CD14-positive monocyte (primary cell): Measurements from ENCODE around the gene CCDC116. TPM values are rescaled to one million over a fixed set of nuclear protein-coding genes. Genes with fewer than 3 reads are reported as not detected.

Source experiments
- DNase-seq, 3 donors: peaks; one replicate each; pipeline ENCODE4 v3.0.0-alpha.2; 2011 to 2022
- H2AFZ ChIP-seq: 2 replicates; pipeline ENCODE4 v1.6.0; 2012; ENCODE audit warnings: mild to moderate bottlenecking, low read depth, low read length, inconsistent platforms; ENCODE audit not compliant: insufficient read depth, poor library complexity, severe bottlenecking
- H3K27ac ChIP-seq, 2 donors: 1 replicate in 1 of 2; 2 replicates in 1 of 2; pipeline ENCODE4 v1.5.1; 2012 to 2013; ENCODE audit warnings: low read length in 2 of 2, control low read depth in 1 of 2, inconsistent platforms in 1 of 2, low read depth in 1 of 2, mild to moderate bottlenecking in 1 of 2
- H3K27me3 ChIP-seq, 2 donors: one replicate each; pipeline versions ENCODE4 v1.6.0 to v1.6.1; 2011 to 2013; ENCODE audit warnings: low read length in 2 of 2; ENCODE audit not compliant: control insufficient read depth in 2 of 2, insufficient read depth in 2 of 2
- H3K36me3 ChIP-seq, 2 donors: replicated peaks in 1 of 2; 1 replicate in 1 of 2; 2 replicates in 1 of 2; pipeline versions ENCODE4 v1.5.1 to v1.6.1; 2012 to 2013; ENCODE audit warnings: low read length in 2 of 2, control low read depth in 1 of 2, inconsistent platforms in 1 of 2, mild to moderate bottlenecking in 1 of 2; ENCODE audit not compliant: insufficient read depth in 2 of 2, control insufficient read depth in 1 of 2
- H3K4me1 ChIP-seq, 2 donors: 1 replicate in 1 of 2; 2 replicates in 1 of 2; pipeline versions ENCODE4 v1.5.1 to v1.6.1; 2012 to 2013; ENCODE audit warnings: low read length in 2 of 2, control low read depth in 1 of 2, inconsistent platforms in 1 of 2, mild to moderate bottlenecking in 1 of 2, moderate library complexity in 1 of 2; ENCODE audit not compliant: insufficient read depth in 2 of 2, control insufficient read depth in 1 of 2
- H3K4me2 ChIP-seq: replicated peaks from 2 replicates; pipeline ENCODE3; 2012; ENCODE audit warnings: low read length, moderate library complexity, mild to moderate bottlenecking; ENCODE audit not compliant: poor library complexity, severe bottlenecking; ENCODE audit errors: extremely low read depth
- H3K4me3 ChIP-seq, 3 experiments: fragments of 200-600 bp in 1 of 3; sonication (generic) in 1 of 3; replicated peaks in 1 of 3; 1 replicate in 2 of 3; 2 replicates in 1 of 3; pipeline ENCODE4 v1.5.1; 2011 to 2013; ENCODE audit warnings: low read length in 3 of 3, mild to moderate bottlenecking in 3 of 3, control low read depth in 2 of 3, low read depth in 2 of 3, inconsistent platforms in 1 of 3, moderate library complexity in 1 of 3
- H3K79me2 ChIP-seq: 2 replicates; pipeline ENCODE4 v1.6.0; 2012; ENCODE audit warnings: mild to moderate bottlenecking, control low read depth, inconsistent platforms, low read length, moderate library complexity; ENCODE audit not compliant: insufficient read depth
- H3K9ac ChIP-seq: 2 replicates; pipeline ENCODE4 v1.6.0; 2017; ENCODE audit warnings: low read length, mild to moderate bottlenecking; ENCODE audit not compliant: insufficient read depth, poor library complexity, severe bottlenecking
- H3K9me3 ChIP-seq, 2 donors: replicated peaks in 1 of 2; 1 replicate in 1 of 2; 2 replicates in 1 of 2; pipeline versions ENCODE4 v1.5.1 to v1.6.1; 2012 to 2013; ENCODE audit warnings: low read length in 2 of 2, control low read depth in 1 of 2; ENCODE audit not compliant: control insufficient read depth in 1 of 2, insufficient read depth in 1 of 2
- H4K20me1 ChIP-seq: 2 replicates; pipeline ENCODE4 v1.6.0; 2012; ENCODE audit warnings: mild to moderate bottlenecking, low read length, control low read depth, moderate library complexity; ENCODE audit not compliant: insufficient read depth
- H3K27ac Mint-ChIP-seq, 7 donors: one replicate each; pipeline ENCODE4 v1.8.0; 2020; ENCODE audit warnings: mild to moderate bottlenecking in 7 of 7, mixed read lengths in 7 of 7, moderate library complexity in 6 of 7, inconsistent platforms in 2 of 7
- H3K27me3 Mint-ChIP-seq, 3 donors: one replicate each; pipeline ENCODE4 v1.8.0; 2021 to 2022; ENCODE audit warnings: low read depth in 3 of 3, mild to moderate bottlenecking in 3 of 3, mixed read lengths in 3 of 3, moderate library complexity in 3 of 3, inconsistent platforms in 1 of 3
- H3K36me3 Mint-ChIP-seq, 2 donors: one replicate each; pipeline ENCODE4 v1.8.0; 2020; ENCODE audit warnings: mixed read lengths in 2 of 2, inconsistent platforms in 1 of 2, mild to moderate bottlenecking in 1 of 2
- H3K4me1 Mint-ChIP-seq: one replicate; pipeline ENCODE4 v1.8.0; 2020; ENCODE audit warnings: mild to moderate bottlenecking, mixed read lengths
- H3K4me3 Mint-ChIP-seq, 2 donors: one replicate each; pipeline ENCODE4 v1.8.0; 2020; ENCODE audit warnings: mild to moderate bottlenecking in 2 of 2, mixed read lengths in 2 of 2, moderate library complexity in 1 of 2
- H3K9me3 Mint-ChIP-seq, 7 donors: one replicate each; pipeline ENCODE4 v1.8.0; 2020 to 2022; ENCODE audit warnings: mixed read lengths in 7 of 7, mild to moderate bottlenecking in 6 of 7, moderate library complexity in 6 of 7, inconsistent platforms in 2 of 7
- WGBS: methylation state at CpG from one replicate; pipeline ENCODE4 v1.1.5; 2013; ENCODE audit warnings: missing lambda C conversion rate; ENCODE audit not compliant: insufficient coverage; 5-methylcytosine and 5-hydroxymethylcytosine counted together
- intact Hi-C, 2 donors: fragments of 100-400 bp; cut with micrococcal nuclease; formaldehyde crosslinking; loops; one replicate each; pipeline versions ENCODE4 v1.15.0 to v1.15.1; 2023
- polyA plus RNA-seq, 3 donors: library from polyadenylated mRNA; depleted of rRNA in 1 of 3; unstranded in 2 of 3; stranded (reverse) in 1 of 3; fragments of 300-500 nt in 2 of 3; fragments of >200 nt in 1 of 3; fragmentation: Illumina TruSeq in 2 of 3; gene quantifications; 1 replicate in 2 of 3; 2 replicates in 1 of 3; pipeline ENCODE4 v1.2.3, GENCODE V29; 2012 to 2021
- TF ChIP-seq, protein P1 (sequence below): fragments of 200-600 bp; IDR thresholded peaks from one replicate; pipeline ENCODE4 v1.8.0; 2022; ENCODE audit warnings: antibody characterized with exemption, mild to moderate bottlenecking

CCDC116 gene
- polyA plus RNA-seq, 3 donors = 0.21 TPM; not detected in 2

- Mint-ChIP-seq H3K36me3 (peaks cover 20 to 51% of the 10 kb centered on the region in 2 donors), H3K9me3 (no peaks in the 10 kb centered on the region), H3K4me3 (peak overlapping the region in 1 of 2 donors; percentile 52), H3K27ac (peak overlapping the region; percentile 35 to 89 (median 76)), H3K27me3 (no peaks in the 10 kb centered on the region), H3K4me1 (peaks cover 54% of the 10 kb centered on the region)
- H3K79me2 ChIP-seq = peaks cover 99% of the 10 kb centered on the region
- H4K20me1 ChIP-seq = peaks cover 99% of the 10 kb centered on the region
- H3K4me1 ChIP-seq = peaks cover 15% of the 10 kb centered on the region in 2 donors
- H3K9ac ChIP-seq = peak overlapping the region; percentile 12
- H2AFZ ChIP-seq = no peak overlapping the region
- H3K4me2 ChIP-seq = no peak overlapping the region
- intact Hi-C loops = no loop called here
- peak in 1 of 3 donors; percentile 24 for DNase-seq
- H3K27ac ChIP-seq = peak overlapping the region; percentile 0 to 60
- peaks cover 10 to 48% of the 10 kb centered on the region in 2 donors for H3K36me3 ChIP-seq
- H3K4me3 ChIP-seq = no peak overlapping the region
- TF ChIP-seq, protein P1, sequence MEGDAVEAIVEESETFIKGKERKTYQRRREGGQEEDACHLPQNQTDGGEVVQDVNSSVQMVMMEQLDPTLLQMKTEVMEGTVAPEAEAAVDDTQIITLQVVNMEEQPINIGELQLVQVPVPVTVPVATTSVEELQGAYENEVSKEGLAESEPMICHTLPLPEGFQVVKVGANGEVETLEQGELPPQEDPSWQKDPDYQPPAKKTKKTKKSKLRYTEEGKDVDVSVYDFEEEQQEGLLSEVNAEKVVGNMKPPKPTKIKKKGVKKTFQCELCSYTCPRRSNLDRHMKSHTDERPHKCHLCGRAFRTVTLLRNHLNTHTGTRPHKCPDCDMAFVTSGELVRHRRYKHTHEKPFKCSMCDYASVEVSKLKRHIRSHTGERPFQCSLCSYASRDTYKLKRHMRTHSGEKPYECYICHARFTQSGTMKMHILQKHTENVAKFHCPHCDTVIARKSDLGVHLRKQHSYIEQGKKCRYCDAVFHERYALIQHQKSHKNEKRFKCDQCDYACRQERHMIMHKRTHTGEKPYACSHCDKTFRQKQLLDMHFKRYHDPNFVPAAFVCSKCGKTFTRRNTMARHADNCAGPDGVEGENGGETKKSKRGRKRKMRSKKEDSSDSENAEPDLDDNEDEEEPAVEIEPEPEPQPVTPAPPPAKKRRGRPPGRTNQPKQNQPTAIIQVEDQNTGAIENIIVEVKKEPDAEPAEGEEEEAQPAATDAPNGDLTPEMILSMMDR = no peak
- no peaks in the 10 kb centered on the region for H3K27me3 ChIP-seq
- 44% methylated on average over 1 of the region's 4 CpGs for WGBS
- no peaks in the 10 kb centered on the region for H3K9me3 ChIP-seq
Observed at GRCh38 chr22:21587803-21588611, 44.6 kb upstream of the CCDC116 start.

- Mint-ChIP-seq H3K27ac (peak overlapping the region in 5 of 7 donors; percentile 1 to 70 (median 28)), H3K4me3 (no peak overlapping the region), H3K9me3 (no peaks in the 10 kb centered on the region), H3K36me3 (peaks cover 28 to 59% of the 10 kb centered on the region in 2 donors), H3K4me1 (peaks cover 57% of the 10 kb centered on the region), H3K27me3 (peaks cover 0 to 3% (median 0%) of the 10 kb centered on the region in 3 donors)
- H3K27me3 ChIP-seq = no peaks in the 10 kb centered on the region
- H3K9ac ChIP-seq = no peak overlapping the region
- peaks cover 99% of the 10 kb centered on the region for H4K20me1 ChIP-seq
- 73% methylated on average over 5 of the region's 8 CpGs for WGBS
- no peak for DNase-seq
- H2AFZ ChIP-seq = no peak overlapping the region
- no peaks in the 10 kb centered on the region for H3K9me3 ChIP-seq
- TF ChIP-seq, protein P1 = no peak
- peaks cover 22 to 56% of the 10 kb centered on the region in 2 donors for H3K36me3 ChIP-seq
- intact Hi-C loops = no loop called here
- H3K4me1 ChIP-seq = peaks cover 15% of the 10 kb centered on the region in 2 donors
- peak overlapping the region in 1 of 2 donors; percentile 47 for H3K27ac ChIP-seq
- H3K4me2 ChIP-seq = no peak overlapping the region
- H3K4me3 ChIP-seq = no peak overlapping the region
- H3K79me2 ChIP-seq = peaks cover 99% of the 10 kb centered on the region
Observed at GRCh38 chr22:21589396-21589795, 43.2 kb upstream of the CCDC116 start.
